NCI-H510A treated with DMSO at 0.1 percent for 48 hours (cell line): ENCODE data around the gene SLC1A3.

ENCODE experiments used
- DNase-seq: peaks from one replicate; lab custom pipeline; 2025; lab: John Stamatoyannopoulos, UW

Gene SLC1A3

GRCh38 chr5:36655161-36655560 lies 48.8 kb downstream of the SLC1A3 start:
- DNase-seq, result no peak

DNA sequence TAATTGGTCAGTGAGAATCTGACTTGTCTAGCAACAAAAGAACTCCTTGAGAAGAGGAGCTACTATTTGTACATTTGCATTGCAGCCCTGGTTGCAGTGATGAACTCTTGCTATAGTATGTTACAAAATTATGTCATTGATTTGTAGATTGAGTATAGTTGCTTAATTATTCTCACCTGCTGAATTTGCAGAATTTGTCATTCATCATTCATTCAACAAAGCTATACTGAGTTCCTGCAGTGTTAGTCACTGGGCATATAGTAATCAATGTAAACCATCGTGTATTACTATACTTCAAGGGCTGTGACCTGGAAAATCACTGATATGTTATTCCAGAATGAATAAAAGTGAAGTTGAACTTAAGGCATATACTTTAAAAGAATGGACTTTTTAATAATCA lies 50.1 kb downstream of the SLC1A3 start:
- DNase-seq, result no peak

DNA sequence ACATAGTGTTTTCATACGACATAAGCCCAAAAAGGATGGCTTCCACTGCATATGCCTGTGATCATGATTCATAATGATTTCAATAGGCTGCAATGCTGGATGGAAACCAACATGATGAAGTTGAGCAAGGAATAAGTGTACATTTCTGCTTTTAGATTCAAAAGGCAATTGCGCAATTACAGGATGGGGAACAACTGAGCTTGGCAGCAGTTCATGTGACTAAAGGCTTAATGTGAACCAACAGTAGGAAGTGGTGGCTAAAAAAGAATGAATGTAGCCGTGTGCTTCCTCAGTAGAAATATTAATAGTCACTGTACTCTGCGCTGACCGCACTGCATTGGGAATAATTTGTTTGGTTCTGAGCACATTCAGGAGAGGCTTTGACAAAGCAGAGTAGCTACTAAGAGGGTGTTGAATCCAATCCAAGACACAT lies 51.2 kb downstream of the SLC1A3 start:
- no peak for DNase-seq

GRCh38 chr5:36658038-36658756 lies 51.8 kb downstream of the SLC1A3 start:
- no peak for DNase-seq

GRCh38 chr5:36659411-36659810 lies 53.0 kb downstream of the SLC1A3 start:
- no peak for DNase-seq

DNA sequence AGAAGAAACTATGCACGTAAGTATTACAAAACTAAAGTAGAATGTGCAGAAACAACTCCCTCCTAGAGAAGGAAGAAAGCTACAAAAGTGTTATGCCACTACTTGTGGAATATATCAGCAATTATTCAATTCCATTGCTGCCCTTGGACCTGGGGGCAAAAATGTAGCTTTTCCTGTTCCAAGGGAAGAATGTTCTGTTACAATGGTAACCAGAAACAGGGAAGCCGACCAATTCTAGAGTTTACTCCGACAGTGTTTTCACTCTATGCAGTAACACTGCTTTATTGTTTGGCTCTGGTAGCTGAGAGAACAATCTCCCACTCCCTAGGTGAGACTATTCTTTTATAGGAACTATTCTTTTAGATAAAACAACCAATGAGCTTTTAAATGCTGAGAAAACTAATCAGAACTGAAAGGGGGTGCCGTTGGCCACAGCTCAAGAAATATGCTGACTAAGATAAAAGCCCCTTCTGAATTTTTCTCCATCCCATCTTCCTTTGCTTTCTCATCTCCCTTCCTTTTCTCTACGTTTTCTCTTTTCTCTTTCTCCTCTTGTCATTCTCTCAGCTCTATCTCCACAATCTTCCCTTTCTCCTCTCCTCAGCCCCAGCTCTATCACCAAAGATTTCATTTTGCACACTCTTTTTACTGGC lies 54.1 kb downstream of the SLC1A3 start:
- DNase-seq, result no peak

DNA sequence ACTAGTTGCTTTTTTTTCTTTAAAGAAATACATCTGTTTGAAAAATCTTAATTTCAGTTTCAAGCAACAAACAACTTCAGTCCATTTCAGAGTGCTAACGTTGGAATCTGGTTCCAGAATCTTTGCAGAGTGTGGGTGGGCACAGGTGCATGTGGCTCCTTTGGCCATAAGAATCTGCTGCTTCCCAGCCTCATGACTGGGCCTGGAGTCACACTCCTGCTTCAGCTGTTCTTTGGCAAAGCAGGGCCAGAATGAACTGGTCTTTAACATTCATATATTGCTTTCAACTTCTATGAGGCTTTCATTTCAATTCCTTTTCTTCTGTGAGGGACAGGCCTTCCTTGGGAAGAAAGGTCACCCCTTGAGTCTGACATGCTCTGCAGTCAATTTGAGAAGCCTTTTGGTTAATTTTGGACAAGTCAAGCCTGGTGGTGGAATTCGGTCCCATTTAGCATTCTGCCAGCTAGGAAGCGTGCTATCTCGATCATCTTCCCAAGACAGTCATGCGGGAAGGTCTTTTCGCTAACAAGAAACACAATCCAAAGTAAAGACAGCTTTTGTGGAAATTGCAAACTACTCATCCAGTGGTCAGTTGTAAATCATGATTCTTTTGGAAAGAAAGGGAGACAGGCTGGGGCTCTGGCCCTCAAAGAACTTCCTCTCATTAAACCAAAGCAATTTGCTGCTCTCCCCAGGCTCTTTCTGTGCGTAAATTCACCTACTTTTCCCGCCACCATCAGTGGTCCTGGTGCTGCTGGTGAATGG lies 55.2 kb downstream of the SLC1A3 start:
- DNase-seq, result no peak

DNA sequence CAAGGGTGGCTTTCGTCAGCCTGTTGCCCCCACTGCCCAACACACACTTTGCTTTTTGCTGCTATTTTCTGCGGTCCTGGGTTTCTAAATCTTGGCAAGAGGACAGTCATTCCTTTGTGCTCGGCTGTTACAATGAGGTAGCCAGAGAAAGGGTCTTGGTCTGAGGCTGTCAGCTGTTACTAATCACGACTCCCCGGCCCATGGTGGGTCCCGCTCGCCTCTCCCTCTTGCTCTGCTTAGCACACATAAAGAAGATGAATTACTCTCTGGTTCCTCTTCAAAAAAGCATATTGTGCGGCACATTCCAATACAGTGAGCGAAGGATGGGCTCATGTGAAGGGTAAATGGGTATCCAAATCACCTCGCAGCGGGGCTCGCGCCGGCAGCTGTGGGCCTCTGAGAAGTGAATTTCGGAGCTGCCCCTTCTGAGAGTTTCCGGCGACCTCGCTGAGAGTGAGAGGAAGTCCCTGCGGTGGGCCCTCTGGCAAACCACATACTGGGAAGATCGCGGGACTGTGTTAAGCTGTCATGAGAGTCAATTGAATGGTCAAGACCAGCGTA lies 56.0 kb downstream of the SLC1A3 start:
- DNase-seq, result no peak

DNA sequence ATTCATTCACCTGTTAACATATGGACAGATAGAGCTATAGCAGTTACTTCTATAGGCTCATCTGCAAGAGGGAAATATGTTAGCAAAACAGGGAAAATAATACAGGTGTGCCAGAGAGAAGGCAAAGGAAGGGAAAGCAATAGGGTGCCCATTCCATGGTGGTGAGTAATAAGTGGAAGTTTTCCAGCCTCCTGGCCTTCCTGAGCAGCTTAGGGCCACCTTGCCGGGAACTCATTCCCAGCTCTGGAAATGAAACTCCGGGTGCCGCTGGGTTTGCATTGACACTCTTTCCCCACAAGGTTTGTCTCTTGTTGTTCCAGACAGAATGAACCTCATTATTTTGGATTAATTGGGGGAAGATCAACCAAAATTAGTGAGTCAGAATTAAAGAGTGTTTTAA lies 58.4 kb downstream of the SLC1A3 start:
- no peak for DNase-seq

DNA sequence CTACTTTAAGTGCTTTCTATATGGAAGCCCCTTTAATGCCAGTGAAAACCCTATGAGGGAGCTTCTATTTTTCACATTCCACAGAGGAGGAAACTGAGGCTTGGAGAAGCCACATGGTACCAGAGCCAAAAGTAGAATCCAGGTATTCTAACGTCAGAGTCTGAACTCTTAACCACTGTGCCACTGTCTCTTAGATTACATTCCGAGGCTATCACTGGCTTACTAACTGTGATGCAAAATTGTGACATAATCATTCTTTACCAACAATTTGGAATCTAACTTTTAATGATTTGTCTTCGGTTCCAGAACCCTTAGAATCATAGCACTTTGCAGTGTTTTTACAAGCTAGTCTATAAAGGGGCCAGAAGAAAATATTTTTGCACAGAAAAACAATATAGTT lies 59.2 kb downstream of the SLC1A3 start:
- DNase-seq, result no peak

DNA sequence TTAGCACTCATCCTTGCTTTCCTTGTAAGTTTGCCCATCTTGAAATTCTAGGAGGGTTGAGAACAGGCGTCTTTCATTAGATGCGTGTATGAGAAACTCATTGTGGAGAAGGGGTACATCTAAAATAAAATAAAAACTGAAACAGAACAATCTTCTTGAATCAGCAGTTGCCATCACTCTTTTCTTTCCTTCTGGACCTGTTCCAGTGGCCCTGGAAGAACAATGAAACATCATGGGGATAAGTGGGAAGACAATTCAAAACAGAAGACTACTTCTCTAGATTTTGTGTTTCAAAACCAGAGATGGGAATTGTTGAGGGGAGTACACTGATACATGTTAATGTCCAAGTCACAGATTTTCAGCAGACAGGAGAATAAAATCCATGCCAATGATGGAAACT lies 59.9 kb downstream of the SLC1A3 start:
- DNase-seq, result no peak

GRCh38 chr5:36666986-36667385 lies 60.6 kb downstream of the SLC1A3 start:
- DNase-seq, result no peak

- DNase-seq, result no peak
Measured at GRCh38 chr5:36667824-36668223, 61.4 kb downstream of the SLC1A3 start.

DNA sequence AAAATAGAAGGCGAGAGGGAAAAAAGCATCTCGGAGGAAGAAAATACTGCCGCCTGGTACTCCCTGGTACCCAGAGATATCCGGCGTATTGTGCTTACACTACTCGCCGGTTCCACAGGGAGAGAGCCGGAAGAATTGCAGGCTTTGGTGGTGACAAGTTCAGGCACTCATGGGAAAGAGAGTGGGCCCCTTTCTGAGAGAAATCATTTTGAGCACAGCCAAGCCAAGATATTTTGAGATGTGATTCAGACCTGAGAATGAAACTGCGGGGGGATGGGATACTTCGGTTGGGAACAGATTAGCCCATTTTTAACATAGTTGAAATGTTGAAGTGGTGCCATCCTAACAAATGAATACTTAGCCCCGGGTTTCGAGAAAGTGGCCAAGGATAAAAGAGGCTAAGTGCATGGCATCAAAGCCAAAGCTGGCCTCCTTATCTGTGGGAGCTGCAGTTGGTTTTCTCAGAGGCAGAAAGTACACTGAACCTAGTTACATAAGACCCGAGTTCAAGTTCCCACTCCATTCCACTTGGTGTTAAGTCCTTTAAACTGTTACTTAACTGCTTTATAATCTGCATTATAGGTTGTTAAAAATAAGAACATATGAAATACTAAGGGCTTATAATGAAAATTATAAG lies 62.7 kb downstream of the SLC1A3 start:
- no peak for DNase-seq

DNA sequence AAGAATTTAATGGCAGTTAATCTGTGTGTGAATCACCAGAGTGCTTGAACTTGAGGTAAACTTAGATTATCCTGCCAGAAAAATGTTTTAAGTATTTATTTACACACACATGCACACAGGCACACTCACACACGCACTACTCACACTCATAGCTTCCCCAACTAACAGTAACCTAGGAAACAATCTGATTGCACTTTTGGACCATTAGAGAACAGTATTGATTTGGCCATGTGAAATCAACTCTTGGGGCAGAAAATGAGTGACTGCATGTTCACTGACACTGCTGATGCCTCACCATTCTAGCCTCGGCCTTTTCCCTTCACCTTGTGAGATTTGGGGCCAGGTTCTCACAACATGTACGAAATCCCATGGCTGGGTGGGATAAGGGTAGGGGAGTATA lies 64.1 kb downstream of the SLC1A3 start:
- DNase-seq, result no peak

DNA sequence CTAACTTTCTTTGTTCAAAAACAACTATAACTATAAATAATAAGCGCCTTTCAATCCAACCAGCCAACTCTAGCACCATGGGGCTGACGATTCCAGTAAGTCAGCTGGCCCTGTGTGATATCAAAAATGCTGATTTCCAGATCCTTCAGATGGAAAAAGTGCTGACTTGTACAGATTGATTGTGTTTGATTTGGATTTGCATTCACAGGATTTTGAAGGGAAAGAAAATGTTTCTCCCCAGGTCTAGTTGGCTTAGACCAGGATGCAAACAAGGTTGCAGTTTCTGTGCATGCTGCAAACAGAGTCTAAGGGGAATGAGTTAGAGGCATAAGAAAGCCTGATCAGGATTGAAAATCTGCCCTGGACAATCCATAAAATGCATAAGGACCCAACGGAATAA lies 68.9 kb downstream of the SLC1A3 start:
- DNase-seq, result no peak

- no peak for DNase-seq
Measured at GRCh38 chr5:36679221-36679989, 73.0 kb downstream of the SLC1A3 start.

- DNase-seq, result no peak
Measured at GRCh38 chr5:36680066-36680465, 73.7 kb downstream of the SLC1A3 start.

- no peak for DNase-seq
Measured at GRCh38 chr5:36681711-36682110, 75.3 kb downstream of the SLC1A3 start.

- DNase-seq, result no peak
Measured at GRCh38 chr5:36682499-36682898, 76.1 kb downstream of the SLC1A3 start.

GRCh38 chr5:36683821-36684434 lies 77.5 kb downstream of the SLC1A3 start:
- no peak for DNase-seq
